GM12878 (cell line): ENCODE data around the gene HEATR9.

Experiments used
- BCLAF1 ChIP-seq: fragments of 450-650 bp; IDR thresholded peaks from 2 replicates; pipeline ENCODE4 v1.6.1; 2017; ENCODE audit warnings: antibody characterized with exemption, mild to moderate bottlenecking, moderate library complexity
- EP300 ChIP-seq, 2 experiments: fragments of 150-350 bp in 1 of 2; IDR thresholded peaks; 2 replicates each; pipeline ENCODE4 v1.6.1; 2011 to 2012; ENCODE audit warnings: low read depth in 2 of 2, low read length in 2 of 2, borderline replicate concordance in 1 of 2, improper control_type of control experiment in 1 of 2, inconsistent platforms in 1 of 2; ENCODE audit not compliant: control insufficient read depth in 1 of 2
- JUND ChIP-seq: IDR thresholded peaks from 2 replicates; pipeline ENCODE4 v1.6.1; 2012; ENCODE audit warnings: low read depth, mild to moderate bottlenecking, low read length, improper control_type of control experiment, moderate library complexity
- NFIC ChIP-seq: IDR thresholded peaks from 2 replicates; pipeline ENCODE4 v1.6.1; 2012; ENCODE audit warnings: low read depth, mild to moderate bottlenecking, inconsistent platforms, low read length, moderate library complexity
- NFYB ChIP-seq: IDR thresholded peaks from 2 replicates; pipeline ENCODE4 v1.6.1; 2011; ENCODE audit warnings: low read depth, mild to moderate bottlenecking, low read length, improper control_type of control experiment, moderate library complexity; ENCODE audit not compliant: insufficient read depth
- POLR2A ChIP-seq: IDR thresholded peaks from 2 replicates; pipeline ENCODE4 v1.6.1; 2011; ENCODE audit warnings: low read depth, mild to moderate bottlenecking, low read length
- POLR2AphosphoS5 ChIP-seq: IDR thresholded peaks from 2 replicates; pipeline ENCODE4 v1.6.1; 2011; ENCODE audit warnings: mild to moderate bottlenecking, low read length, inconsistent platforms
- SREBF1 ChIP-seq: IDR thresholded peaks from 2 replicates; pipeline ENCODE4 v1.6.1; 2012; ENCODE audit warnings: mild to moderate bottlenecking, low read length
- TF ChIP-seq, protein P1 (sequence below): IDR thresholded peaks from 2 replicates; pipeline ENCODE4 v1.6.1; 2011; ENCODE audit warnings: borderline replicate concordance, low read depth, mild to moderate bottlenecking, moderate library complexity, mixed read lengths, low read length; ENCODE audit not compliant: insufficient read depth; ENCODE audit errors: extremely low read length
- TF ChIP-seq, protein P2 (sequence below): IDR thresholded peaks from 2 replicates; pipeline ENCODE4 v1.6.1; 2012; ENCODE audit warnings: mild to moderate bottlenecking, low read depth, low read length

GRCh38 chr17:35808962-35809854, 59.5 kb downstream of the HEATR9 start, which contains the start of gene TAF15:
- TF ChIP-seq NFYB = peak; percentile 87
- TF ChIP-seq, protein P1, sequence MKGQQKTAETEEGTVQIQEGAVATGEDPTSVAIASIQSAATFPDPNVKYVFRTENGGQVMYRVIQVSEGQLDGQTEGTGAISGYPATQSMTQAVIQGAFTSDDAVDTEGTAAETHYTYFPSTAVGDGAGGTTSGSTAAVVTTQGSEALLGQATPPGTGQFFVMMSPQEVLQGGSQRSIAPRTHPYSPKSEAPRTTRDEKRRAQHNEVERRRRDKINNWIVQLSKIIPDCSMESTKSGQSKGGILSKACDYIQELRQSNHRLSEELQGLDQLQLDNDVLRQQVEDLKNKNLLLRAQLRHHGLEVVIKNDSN = no peak
- TF ChIP-seq JUND = peak; percentile 100
- peak; percentile 69; the same call in 1 of the 2 replicates for TF ChIP-seq NFIC
- TF ChIP-seq EP300 (IDR thresholded peaks at IDR 0.05; ENCODE audit: borderline replicate concordance in 1 of 2, control insufficient read depth in 1 of 2, low read depth in 2 of 2, low read length in 2 of 2) = peak in 1 of 2 experiments; percentile 40; a peak in 1 of 4 replicates
- peak; percentile 97 for TF ChIP-seq POLR2A
- TF ChIP-seq SREBF1 = peak; percentile 100
- TF ChIP-seq BCLAF1 = peak; percentile 94
- peak; percentile 98 for TF ChIP-seq POLR2AphosphoS5
- TF ChIP-seq, protein P2, sequence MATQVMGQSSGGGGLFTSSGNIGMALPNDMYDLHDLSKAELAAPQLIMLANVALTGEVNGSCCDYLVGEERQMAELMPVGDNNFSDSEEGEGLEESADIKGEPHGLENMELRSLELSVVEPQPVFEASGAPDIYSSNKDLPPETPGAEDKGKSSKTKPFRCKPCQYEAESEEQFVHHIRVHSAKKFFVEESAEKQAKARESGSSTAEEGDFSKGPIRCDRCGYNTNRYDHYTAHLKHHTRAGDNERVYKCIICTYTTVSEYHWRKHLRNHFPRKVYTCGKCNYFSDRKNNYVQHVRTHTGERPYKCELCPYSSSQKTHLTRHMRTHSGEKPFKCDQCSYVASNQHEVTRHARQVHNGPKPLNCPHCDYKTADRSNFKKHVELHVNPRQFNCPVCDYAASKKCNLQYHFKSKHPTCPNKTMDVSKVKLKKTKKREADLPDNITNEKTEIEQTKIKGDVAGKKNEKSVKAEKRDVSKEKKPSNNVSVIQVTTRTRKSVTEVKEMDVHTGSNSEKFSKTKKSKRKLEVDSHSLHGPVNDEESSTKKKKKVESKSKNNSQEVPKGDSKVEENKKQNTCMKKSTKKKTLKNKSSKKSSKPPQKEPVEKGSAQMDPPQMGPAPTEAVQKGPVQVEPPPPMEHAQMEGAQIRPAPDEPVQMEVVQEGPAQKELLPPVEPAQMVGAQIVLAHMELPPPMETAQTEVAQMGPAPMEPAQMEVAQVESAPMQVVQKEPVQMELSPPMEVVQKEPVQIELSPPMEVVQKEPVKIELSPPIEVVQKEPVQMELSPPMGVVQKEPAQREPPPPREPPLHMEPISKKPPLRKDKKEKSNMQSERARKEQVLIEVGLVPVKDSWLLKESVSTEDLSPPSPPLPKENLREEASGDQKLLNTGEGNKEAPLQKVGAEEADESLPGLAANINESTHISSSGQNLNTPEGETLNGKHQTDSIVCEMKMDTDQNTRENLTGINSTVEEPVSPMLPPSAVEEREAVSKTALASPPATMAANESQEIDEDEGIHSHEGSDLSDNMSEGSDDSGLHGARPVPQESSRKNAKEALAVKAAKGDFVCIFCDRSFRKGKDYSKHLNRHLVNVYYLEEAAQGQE = peak; percentile 48; the same call in 1 of the 2 replicates
